Vagina (tissue), 2 donors: ENCODE data around the gene STIM2. TPM values are rescaled to one million over a fixed set of nuclear protein-coding genes. Genes with fewer than 3 reads are reported as not detected.

ENCODE experiments used
- DNase-seq, 2 donors: peaks; one replicate each; pipeline ENCODE4 v3.0.0-alpha.2; 2017; ENCODE audit errors: extremely low spot score in 2 of 2
- H3K27ac ChIP-seq: fragments of 200-600 bp; sonication (generic); one replicate; pipeline ENCODE4 v1.5.1; 2019
- H3K27me3 ChIP-seq: fragments of 200-600 bp; sonication (generic); one replicate; pipeline ENCODE4 v1.5.1; 2019
- H3K36me3 ChIP-seq, 2 donors: fragments of 200-600 bp; sonication (generic); one replicate each; pipeline ENCODE4 v1.5.1; 2017 to 2019
- H3K4me1 ChIP-seq: fragments of 200-600 bp; sonication (generic); one replicate; pipeline ENCODE4 v1.5.1; 2019
- H3K4me3 ChIP-seq, 2 donors: fragments of 200-600 bp; sonication (generic); 1 replicate in 1 of 2; 2 replicates in 1 of 2; pipeline ENCODE4 v1.5.1; 2016 to 2019
- H3K9me3 ChIP-seq: fragments of 200-600 bp; sonication (generic); one replicate; pipeline ENCODE4 v1.5.1; 2019
- CTCF ChIP-seq, 3 experiments: fragments of 450-650 bp in 2 of 3; fragments of 200-600 bp in 1 of 3; sonication (generic) in 1 of 3; IDR thresholded peaks; one replicate each; pipeline ENCODE4 v1.5.1; 2017 to 2019; ENCODE audit warnings: antibody characterized with exemption in 3 of 3, mild to moderate bottlenecking in 2 of 3, moderate library complexity in 2 of 3
- POLR2A ChIP-seq, 2 donors: fragments of 450-650 bp; IDR thresholded peaks; one replicate each; pipeline ENCODE4 v1.6.1; 2017; ENCODE audit warnings: antibody characterized with exemption in 2 of 2, mild to moderate bottlenecking in 2 of 2, moderate library complexity in 2 of 2
- POLR2AphosphoS5 ChIP-seq, 2 donors: sonication (generic); formaldehyde crosslinking; IDR thresholded peaks; one replicate each; pipeline ENCODE4 v1.9.0; 2017; ENCODE audit warnings: antibody characterized with exemption in 2 of 2, mild to moderate bottlenecking in 2 of 2, low read depth in 1 of 2; ENCODE audit not compliant: insufficient read depth in 1 of 2
- intact Hi-C: fragments of 100-400 bp; cut with DNase I; formaldehyde crosslinking; loops from one replicate; pipeline ENCODE4 v1.15.1; 2023
- total RNA-seq: library from RNA; depleted of rRNA; stranded (reverse); fragments of >200 nt; gene quantifications from one replicate; pipeline ENCODE4 v1.2.3, GENCODE V29; 2016

The STIM2 gene
- total RNA-seq, 1 donor from 2014 or later, result 39.5 TPM

GRCh38 chr4:26999689-27000088 lies 139.0 kb downstream of the STIM2 start:
- Histone ChIP-seq H3K27me3 (no peaks in the 10 kb centered on the region), H3K4me3 (no peak overlapping the region), H3K27ac (no peak overlapping the region), H3K36me3 (no peaks in the 10 kb centered on the region), H3K9me3 (no peaks in the 10 kb centered on the region), H3K4me1 (no peaks in the 10 kb centered on the region)
- DNase-seq, result no peak
- TF ChIP-seq POLR2A (IDR thresholded peaks at IDR 0.05) (no peak), POLR2AphosphoS5 (IDR thresholded peaks at IDR 0.05; ENCODE audit: insufficient read depth in 1 of 2, low read depth in 1 of 2) (no peak), CTCF (IDR thresholded peaks at IDR 0.05) (no peak)
- intact Hi-C loops, result no loop called here

- Histone ChIP-seq H3K27me3 (no peaks in the 10 kb centered on the region), H3K9me3 (no peaks in the 10 kb centered on the region), H3K27ac (no peak overlapping the region), H3K4me1 (no peaks in the 10 kb centered on the region), H3K4me3 (no peak overlapping the region), H3K36me3 (no peaks in the 10 kb centered on the region)
- TF ChIP-seq POLR2AphosphoS5 (IDR thresholded peaks at IDR 0.05; ENCODE audit: insufficient read depth in 1 of 2, low read depth in 1 of 2) (no peak), POLR2A (IDR thresholded peaks at IDR 0.05) (no peak), CTCF (IDR thresholded peaks at IDR 0.05) (no peak)
- intact Hi-C loops, result no loop called here
- no peak for DNase-seq
These were observed 139.5 kb downstream of the STIM2 start for GRCh38 chr4:27000122-27000521.

GRCh38 chr4:27000820-27001219 lies 140.2 kb downstream of the STIM2 start:
- no peak for TF ChIP-seq POLR2AphosphoS5 (IDR thresholded peaks at IDR 0.05; ENCODE audit: insufficient read depth in 1 of 2, low read depth in 1 of 2)
- no peak for TF ChIP-seq CTCF (IDR thresholded peaks at IDR 0.05)
- TF ChIP-seq POLR2A (IDR thresholded peaks at IDR 0.05), result no peak
- no peak for DNase-seq
- Histone ChIP-seq H3K27ac (no peak overlapping the region), H3K4me3 (no peak overlapping the region), H3K27me3 (no peaks in the 10 kb centered on the region), H3K36me3 (no peaks in the 10 kb centered on the region), H3K4me1 (no peaks in the 10 kb centered on the region), H3K9me3 (no peaks in the 10 kb centered on the region)
- intact Hi-C loops, result no loop called here

GRCh38 chr4:27001398-27002164 lies 140.9 kb downstream of the STIM2 start:
- TF ChIP-seq POLR2AphosphoS5 (IDR thresholded peaks at IDR 0.05; ENCODE audit: insufficient read depth in 1 of 2, low read depth in 1 of 2) (no peak), CTCF (IDR thresholded peaks at IDR 0.05) (no peak), POLR2A (IDR thresholded peaks at IDR 0.05) (no peak)
- H3K27me3 ChIP-seq, result no peaks in the 10 kb centered on the region
- H3K9me3 ChIP-seq, result no peaks in the 10 kb centered on the region
- no peak overlapping the region for H3K4me3 ChIP-seq
- no peak overlapping the region for H3K27ac ChIP-seq
- intact Hi-C loops, result no loop called here
- H3K4me1 ChIP-seq, result no peaks in the 10 kb centered on the region
- no peak for DNase-seq
- no peaks in the 10 kb centered on the region for H3K36me3 ChIP-seq

GRCh38 chr4:27003642-27004113 lies 143.0 kb downstream of the STIM2 start:
- intact Hi-C loops, result no loop called here
- TF ChIP-seq CTCF (IDR thresholded peaks at IDR 0.05) (no peak), POLR2A (IDR thresholded peaks at IDR 0.05) (no peak), POLR2AphosphoS5 (IDR thresholded peaks at IDR 0.05; ENCODE audit: insufficient read depth in 1 of 2, low read depth in 1 of 2) (no peak)

More at GRCh38 chr4:27003642-27004113, 143.0 kb downstream of the STIM2 start:
- H3K9me3 ChIP-seq, result no peaks in the 10 kb centered on the region
- H3K36me3 ChIP-seq, result no peaks in the 10 kb centered on the region
- H3K27me3 ChIP-seq, result no peaks in the 10 kb centered on the region
- no peak overlapping the region for H3K4me3 ChIP-seq
- no peaks in the 10 kb centered on the region for H3K4me1 ChIP-seq
- DNase-seq, result no peak
- H3K27ac ChIP-seq, result no peak overlapping the region
